IPS-15b (cell line): Measurements from ENCODE around the gene RNF113B.

Experiments used
- H3K27me3 ChIP-seq: one replicate; pipeline ENCODE4 v1.6.1; 2013; ENCODE audit warnings: low read length; ENCODE audit not compliant: control insufficient read depth, insufficient read depth
- H3K36me3 ChIP-seq: one replicate; pipeline ENCODE4 v1.6.1; 2013; ENCODE audit warnings: low read length; ENCODE audit not compliant: control insufficient read depth, insufficient read depth
- H3K4me1 ChIP-seq: one replicate; pipeline ENCODE4 v1.6.1; 2013; ENCODE audit warnings: mild to moderate bottlenecking, low read length; ENCODE audit not compliant: control insufficient read depth, insufficient read depth
- H3K4me3 ChIP-seq: one replicate; pipeline ENCODE4 v1.5.1; 2013; ENCODE audit warnings: low read depth, low read length
- H3K9ac ChIP-seq: one replicate; pipeline ENCODE4 v1.6.1; 2013; ENCODE audit warnings: low read depth, mild to moderate bottlenecking, low read length
- H3K9me3 ChIP-seq: one replicate; pipeline ENCODE4 v1.6.1; 2013; ENCODE audit warnings: mild to moderate bottlenecking, low read length; ENCODE audit not compliant: control insufficient read depth, insufficient read depth

RNF113B gene

GRCh38 chr13:98201984-98202383 is 24.9 kb upstream of the RNF113B start:
- Histone ChIP-seq H3K4me3 (no peak overlapping the region), H3K9me3 (no peaks in the 10 kb centered on the region), H3K27me3 (no peaks in the 10 kb centered on the region), H3K4me1 (peaks cover 30% of the 10 kb centered on the region), H3K36me3 (no peaks in the 10 kb centered on the region), H3K9ac (peak overlapping the region; percentile 5)

- Histone ChIP-seq H3K4me3 (no peak overlapping the region), H3K9ac (peak overlapping the region; percentile 49), H3K36me3 (no peaks in the 10 kb centered on the region), H3K9me3 (no peaks in the 10 kb centered on the region), H3K27me3 (no peaks in the 10 kb centered on the region), H3K4me1 (peaks cover 30% of the 10 kb centered on the region)
These were observed 24.1 kb upstream of the RNF113B start for GRCh38 chr13:98201189-98201588.

DNA sequence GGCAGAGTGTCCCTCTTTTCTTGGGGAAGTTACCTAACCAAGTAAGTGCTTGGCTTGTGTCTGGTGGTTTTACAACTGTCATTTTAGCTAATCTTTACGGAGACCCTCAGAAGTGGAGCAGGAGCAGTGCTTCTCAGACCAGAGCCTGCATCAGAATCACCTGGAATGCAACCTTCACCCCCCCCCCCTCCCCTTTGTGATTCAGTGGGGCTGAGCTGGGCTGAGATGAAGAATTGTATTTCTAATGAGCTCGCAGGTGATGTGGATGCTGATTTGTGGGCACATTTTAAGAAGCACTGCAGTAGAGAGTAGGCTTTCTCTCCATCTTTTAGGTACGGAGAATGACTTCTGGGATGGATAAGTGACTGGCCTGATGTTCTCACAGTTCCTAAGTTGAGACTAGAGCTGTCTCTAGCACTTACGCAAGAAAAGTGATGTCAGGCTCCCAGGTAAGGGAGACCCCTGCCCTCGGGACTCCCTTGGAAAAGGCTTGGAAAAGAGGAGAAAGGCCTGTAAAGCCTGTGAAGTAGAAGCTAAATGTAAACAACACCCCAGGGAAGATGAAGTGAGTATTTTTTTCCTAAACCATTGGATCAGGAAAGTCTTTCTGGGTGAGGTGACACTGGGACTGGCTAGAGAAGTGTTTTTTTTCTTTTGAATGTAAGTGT is 23.3 kb upstream of the RNF113B start:
- Histone ChIP-seq H3K27me3 (no peaks in the 10 kb centered on the region), H3K4me3 (peak overlapping the region; percentile 28), H3K9me3 (no peaks in the 10 kb centered on the region), H3K36me3 (no peaks in the 10 kb centered on the region), H3K9ac (peak overlapping the region; percentile 61), H3K4me1 (peaks cover 30% of the 10 kb centered on the region)

- H3K27me3 ChIP-seq, result no peaks in the 10 kb centered on the region
- no peaks in the 10 kb centered on the region for H3K9me3 ChIP-seq
- H3K4me1 ChIP-seq, result peaks cover 30% of the 10 kb centered on the region
- no peaks in the 10 kb centered on the region for H3K36me3 ChIP-seq
- no peak overlapping the region for H3K4me3 ChIP-seq
- H3K9ac ChIP-seq, result peak overlapping the region; percentile 18
These were observed 22.4 kb upstream of the RNF113B start for GRCh38 chr13:98199480-98199879.

DNA sequence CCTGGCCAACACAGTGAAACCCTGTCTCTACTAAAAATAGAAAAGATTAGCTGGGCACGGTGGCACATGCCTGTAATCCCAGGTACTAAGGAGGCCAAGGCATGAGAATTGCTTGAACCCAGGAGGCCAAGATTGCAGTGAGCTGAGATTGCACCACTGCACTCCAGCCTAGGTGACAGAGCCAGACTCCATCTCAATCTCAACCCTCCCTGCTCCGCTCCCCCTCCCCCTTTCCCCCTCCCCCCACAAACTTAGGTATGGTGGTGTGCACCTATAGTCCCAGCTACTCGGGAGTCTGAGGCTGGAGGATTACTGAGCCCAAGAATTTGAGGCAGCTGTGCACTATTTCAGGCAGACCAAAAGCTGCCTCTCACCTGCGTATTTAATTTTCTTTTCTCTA is 21.6 kb upstream of the RNF113B start:
- no peaks in the 10 kb centered on the region for H3K36me3 ChIP-seq
- H3K9me3 ChIP-seq, result no peaks in the 10 kb centered on the region
- no peaks in the 10 kb centered on the region for H3K27me3 ChIP-seq
- H3K4me1 ChIP-seq, result peaks cover 30% of the 10 kb centered on the region
- H3K9ac ChIP-seq, result no peak overlapping the region
- no peak overlapping the region for H3K4me3 ChIP-seq

GRCh38 chr13:98195054-98195791 is 18.2 kb upstream of the RNF113B start:
- Histone ChIP-seq H3K9ac (no peak overlapping the region), H3K4me1 (peaks cover 13% of the 10 kb centered on the region), H3K27me3 (no peaks in the 10 kb centered on the region), H3K36me3 (no peaks in the 10 kb centered on the region), H3K9me3 (no peaks in the 10 kb centered on the region), H3K4me3 (no peak overlapping the region)

DNA sequence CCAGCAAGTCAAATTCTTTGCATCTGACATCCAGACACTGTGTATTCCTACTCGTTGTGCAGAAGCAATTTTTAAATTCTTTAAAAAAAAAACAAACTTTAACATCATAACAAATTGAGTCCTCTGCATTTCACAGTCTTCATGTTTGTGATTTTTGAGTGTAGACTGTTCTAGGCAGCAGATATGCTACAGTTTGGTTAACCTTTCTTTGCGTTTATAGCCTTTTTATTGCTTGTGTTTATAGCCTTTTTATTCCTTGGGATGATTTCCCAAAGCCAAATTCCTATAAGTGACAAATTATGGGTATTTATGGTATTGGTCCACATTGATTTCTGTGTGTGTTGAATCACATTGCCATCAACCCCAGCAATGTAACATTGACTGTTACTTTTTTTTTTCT is 14.9 kb upstream of the RNF113B start:
- no peaks in the 10 kb centered on the region for H3K36me3 ChIP-seq
- no peaks in the 10 kb centered on the region for H3K27me3 ChIP-seq
- H3K9me3 ChIP-seq, result no peaks in the 10 kb centered on the region
- no peaks in the 10 kb centered on the region for H3K4me1 ChIP-seq
- H3K9ac ChIP-seq, result no peak overlapping the region
- no peak overlapping the region for H3K4me3 ChIP-seq

- H3K9ac ChIP-seq, result no peak overlapping the region
- no peaks in the 10 kb centered on the region for H3K36me3 ChIP-seq
- H3K27me3 ChIP-seq, result no peaks in the 10 kb centered on the region
- no peaks in the 10 kb centered on the region for H3K9me3 ChIP-seq
- H3K4me3 ChIP-seq, result no peak overlapping the region
- no peaks in the 10 kb centered on the region for H3K4me1 ChIP-seq
These were observed 13.9 kb upstream of the RNF113B start for GRCh38 chr13:98190889-98191444.

- Histone ChIP-seq H3K36me3 (no peaks in the 10 kb centered on the region), H3K4me1 (no peaks in the 10 kb centered on the region), H3K27me3 (no peaks in the 10 kb centered on the region), H3K9me3 (no peaks in the 10 kb centered on the region), H3K9ac (no peak overlapping the region), H3K4me3 (no peak overlapping the region)
These were observed 12.9 kb upstream of the RNF113B start for GRCh38 chr13:98189841-98190505.

DNA sequence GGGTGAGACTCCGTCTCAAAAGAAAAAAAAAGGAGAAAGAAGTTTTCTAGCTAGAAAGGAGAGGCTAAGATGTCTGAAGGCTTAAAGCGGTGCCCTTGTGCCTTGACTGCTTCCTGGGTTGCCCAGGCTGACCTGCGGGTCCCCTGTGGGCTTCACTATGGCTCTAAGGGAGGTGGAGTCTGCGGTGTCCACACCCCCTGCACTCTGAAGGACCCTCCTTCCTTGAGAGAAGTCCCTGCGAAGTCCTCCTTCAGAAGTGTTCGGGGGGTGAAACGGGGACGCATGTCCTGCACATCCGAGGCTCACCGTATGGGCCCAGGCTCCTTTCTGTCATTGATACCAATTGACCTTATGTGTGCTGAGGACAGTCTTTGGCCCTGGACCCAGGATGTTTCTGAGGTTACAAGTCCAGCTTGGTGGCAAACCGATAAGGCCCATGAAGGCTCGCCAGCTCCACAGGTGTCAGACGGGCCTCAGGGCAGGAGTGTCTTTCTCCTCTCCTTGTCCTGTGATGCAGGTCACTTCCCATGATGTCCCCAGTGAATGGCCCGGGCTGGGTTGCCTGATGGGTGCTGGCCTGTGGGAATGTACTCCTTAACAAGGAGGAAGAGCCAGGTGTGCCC is 11.6 kb upstream of the RNF113B start:
- no peak overlapping the region for H3K9ac ChIP-seq
- no peaks in the 10 kb centered on the region for H3K36me3 ChIP-seq
- H3K4me1 ChIP-seq, result no peaks in the 10 kb centered on the region
- H3K4me3 ChIP-seq, result no peak overlapping the region
- H3K27me3 ChIP-seq, result no peaks in the 10 kb centered on the region
- no peaks in the 10 kb centered on the region for H3K9me3 ChIP-seq

DNA sequence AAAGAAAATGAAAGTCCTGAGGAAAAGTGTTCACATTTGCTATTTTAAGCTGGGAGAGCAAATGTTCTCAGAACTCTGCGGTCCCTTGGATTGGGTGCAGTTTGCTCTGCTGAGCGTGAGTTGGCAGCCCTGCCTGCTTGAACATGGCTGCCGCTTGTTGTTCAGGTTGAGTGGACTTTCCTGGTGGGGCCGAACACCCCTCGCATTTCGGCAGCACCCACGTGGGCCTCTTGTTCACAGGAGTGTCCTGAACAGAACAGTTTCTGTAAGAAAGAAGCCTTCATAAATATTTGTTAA is 10.8 kb upstream of the RNF113B start:
- H3K9me3 ChIP-seq, result no peaks in the 10 kb centered on the region
- no peaks in the 10 kb centered on the region for H3K36me3 ChIP-seq
- no peak overlapping the region for H3K9ac ChIP-seq
- H3K4me3 ChIP-seq, result no peak overlapping the region
- H3K4me1 ChIP-seq, result no peaks in the 10 kb centered on the region
- H3K27me3 ChIP-seq, result no peaks in the 10 kb centered on the region
